Sigmoid colon (tissue), 7 donors: ENCODE results near the gene PAFAH2. TPM values are rescaled to one million over a fixed set of nuclear protein-coding genes. Genes with fewer than 3 reads are reported as not detected.

Experiments used
- DNase-seq: peaks from one replicate; pipeline ENCODE4 v3.0.0-alpha.2; 2019
- H3K27ac ChIP-seq, 4 donors: fragments of 200-600 bp; sonication (generic); one replicate each; pipeline ENCODE4 v1.5.1; 2016 to 2019; ENCODE audit warnings: mild to moderate bottlenecking in 1 of 4
- H3K27me3 ChIP-seq, 3 donors: fragments of 200-600 bp; sonication (generic); one replicate each; pipeline ENCODE4 v1.5.1; 2019; ENCODE audit warnings: mild to moderate bottlenecking in 1 of 3
- H3K36me3 ChIP-seq, 4 donors: fragments of 200-600 bp; sonication (generic); one replicate each; pipeline ENCODE4 v1.5.1; 2016 to 2019
- H3K4me1 ChIP-seq, 4 donors: fragments of 200-600 bp; sonication (generic); one replicate each; pipeline ENCODE4 v1.5.1; 2017 to 2019
- H3K4me3 ChIP-seq, 4 donors: fragments of 200-600 bp; sonication (generic); one replicate each; pipeline ENCODE4 v1.5.1; 2017 to 2019; ENCODE audit warnings: mild to moderate bottlenecking in 2 of 4, moderate library complexity in 1 of 4
- H3K9me3 ChIP-seq, 4 donors: fragments of 200-600 bp in 3 of 4; sonication (generic) in 3 of 4; one replicate each; pipeline versions ENCODE4 v1.5.1 to v1.6.1; 2013 to 2019
- EP300 ChIP-seq, 4 donors: sonication (generic); formaldehyde crosslinking; IDR thresholded peaks; one replicate each; pipeline ENCODE4 v1.6.1; 2017; ENCODE audit warnings: antibody characterized with exemption in 4 of 4
- POLR2A ChIP-seq, 2 donors: fragments of 450-650 bp; IDR thresholded peaks; one replicate each; pipeline ENCODE4 v1.6.1; 2016; ENCODE audit warnings: antibody characterized with exemption in 2 of 2, mild to moderate bottlenecking in 2 of 2, moderate library complexity in 2 of 2
- POLR2AphosphoS5 ChIP-seq, 4 donors: sonication (generic); formaldehyde crosslinking; IDR thresholded peaks; one replicate each; pipeline ENCODE4 v1.6.1; 2017; ENCODE audit warnings: antibody characterized with exemption in 4 of 4
- WGBS, 2 donors: extraction: QIAGEN DNeasy Blood & Tissue Kit; methylation state at CpG; one replicate each; pipeline ENCODE4 v1.1.7; 2013; 5-methylcytosine and 5-hydroxymethylcytosine counted together
- intact Hi-C: fragments of 100-400 bp; cut with DNase I; formaldehyde crosslinking; loops from one replicate; pipeline ENCODE4 v1.15.1; 2023
- polyA plus RNA-seq, 3 donors: library from polyadenylated mRNA; stranded (reverse); fragments of 200-250 nt; gene quantifications; one replicate each; pipeline ENCODE4 v1.2.3, GENCODE V29; 2013
- total RNA-seq, 4 donors: library from RNA; depleted of rRNA; stranded (reverse); fragments of >200 nt; gene quantifications; one replicate each; pipeline ENCODE4 v1.1.0, GENCODE V29; 2016
- TF ChIP-seq, protein P1 (sequence below), 4 experiments: fragments of 450-650 bp in 3 of 4; fragments of 200-600 bp in 1 of 4; IDR thresholded peaks; one replicate each; pipeline ENCODE4 v1.5.1; 2016 to 2019; ENCODE audit warnings: antibody characterized with exemption in 4 of 4, mild to moderate bottlenecking in 3 of 4, moderate library complexity in 2 of 4
- donor health status: healthy with polysubstance abuse.
- donor health status: Bipolar disorder and iron deficiency.
- donor health status: healthy.

Gene PAFAH2
- total and polyA plus RNA-seq, 7 donors, result 6.7 to 36.1 (median 12.2) TPM

DNA sequence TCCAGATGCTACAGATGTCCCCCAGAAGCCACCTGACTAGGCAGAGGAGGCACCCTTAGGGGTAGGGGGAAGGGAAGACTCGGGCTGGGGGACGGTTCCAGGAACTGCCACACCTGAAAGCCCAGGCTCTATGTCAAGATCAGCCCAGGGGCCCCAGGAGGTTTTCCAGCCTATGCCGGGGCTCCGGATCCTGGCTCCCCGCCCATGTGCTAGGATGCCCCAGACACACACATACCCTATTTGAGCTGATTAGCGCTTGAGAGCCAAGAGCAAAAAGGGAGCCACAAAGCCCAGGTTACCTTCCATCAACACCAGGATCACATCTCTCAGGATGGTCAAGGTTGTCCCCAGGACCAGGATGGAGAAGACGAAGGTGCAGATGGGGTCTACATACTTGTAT, 43.5 kb upstream of the PAFAH2 start:
- Histone ChIP-seq H3K27ac (no peak overlapping the region), H3K9me3 (no peaks in the 10 kb centered on the region), H3K27me3 (peaks cover 14 to 33% (median 33%) of the 10 kb centered on the region in 3 donors), H3K4me1 (peaks cover 0 to 16% (median 12%) of the 10 kb centered on the region in 4 donors), H3K4me3 (no peak overlapping the region), H3K36me3 (no peaks in the 10 kb centered on the region)
- intact Hi-C loops, result no loop called here
- no peak for DNase-seq
- TF ChIP-seq, protein P1, sequence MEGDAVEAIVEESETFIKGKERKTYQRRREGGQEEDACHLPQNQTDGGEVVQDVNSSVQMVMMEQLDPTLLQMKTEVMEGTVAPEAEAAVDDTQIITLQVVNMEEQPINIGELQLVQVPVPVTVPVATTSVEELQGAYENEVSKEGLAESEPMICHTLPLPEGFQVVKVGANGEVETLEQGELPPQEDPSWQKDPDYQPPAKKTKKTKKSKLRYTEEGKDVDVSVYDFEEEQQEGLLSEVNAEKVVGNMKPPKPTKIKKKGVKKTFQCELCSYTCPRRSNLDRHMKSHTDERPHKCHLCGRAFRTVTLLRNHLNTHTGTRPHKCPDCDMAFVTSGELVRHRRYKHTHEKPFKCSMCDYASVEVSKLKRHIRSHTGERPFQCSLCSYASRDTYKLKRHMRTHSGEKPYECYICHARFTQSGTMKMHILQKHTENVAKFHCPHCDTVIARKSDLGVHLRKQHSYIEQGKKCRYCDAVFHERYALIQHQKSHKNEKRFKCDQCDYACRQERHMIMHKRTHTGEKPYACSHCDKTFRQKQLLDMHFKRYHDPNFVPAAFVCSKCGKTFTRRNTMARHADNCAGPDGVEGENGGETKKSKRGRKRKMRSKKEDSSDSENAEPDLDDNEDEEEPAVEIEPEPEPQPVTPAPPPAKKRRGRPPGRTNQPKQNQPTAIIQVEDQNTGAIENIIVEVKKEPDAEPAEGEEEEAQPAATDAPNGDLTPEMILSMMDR (IDR thresholded peaks at IDR 0.05), result no peak
- TF ChIP-seq EP300 (IDR thresholded peaks at IDR 0.05), result no peak
- TF ChIP-seq POLR2A (IDR thresholded peaks at IDR 0.05), result no peak
- no peak for TF ChIP-seq POLR2AphosphoS5 (IDR thresholded peaks at IDR 0.05)
- 75 to 86% methylated on average over 7 of the region's 7 CpGs for WGBS, 2 donors

DNA sequence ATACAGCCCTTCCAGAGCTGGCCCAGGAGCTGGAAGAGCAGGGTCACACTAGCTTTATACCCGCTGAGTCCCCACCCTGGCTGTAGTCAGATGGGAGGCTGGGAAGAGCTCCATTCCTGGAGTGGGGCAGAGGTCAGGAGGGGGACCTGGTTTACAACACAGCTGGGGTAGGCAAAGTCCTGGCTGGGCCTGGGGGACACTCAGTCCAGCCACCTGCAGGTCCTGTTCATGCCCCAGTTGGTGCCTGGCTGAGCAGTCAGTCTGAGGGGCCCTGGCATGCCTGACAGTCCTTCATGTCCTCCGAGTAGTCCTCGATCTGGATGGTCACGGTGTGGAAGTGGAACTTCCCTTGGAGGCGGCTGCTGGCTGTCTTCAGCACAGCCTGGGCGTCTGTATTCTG, 41.0 kb upstream of the PAFAH2 start:
- TF ChIP-seq POLR2AphosphoS5 (IDR thresholded peaks at IDR 0.05) (no peak), EP300 (IDR thresholded peaks at IDR 0.05) (no peak), POLR2A (IDR thresholded peaks at IDR 0.05) (no peak)
- TF ChIP-seq, protein P1 (IDR thresholded peaks at IDR 0.05), result no peak
- peaks cover 0 to 9% (median 8%) of the 10 kb centered on the region in 3 donors for H3K27me3 ChIP-seq
- H3K9me3 ChIP-seq, result no peaks in the 10 kb centered on the region
- peaks cover 0 to 15% (median 11%) of the 10 kb centered on the region in 4 donors for H3K4me1 ChIP-seq
- H3K4me3 ChIP-seq, result no peak overlapping the region
- no peak for DNase-seq
- WGBS, 2 donors, result 81 to 85% methylated on average over 6 of the region's 6 CpGs
- H3K27ac ChIP-seq, result no peak overlapping the region
- no peaks in the 10 kb centered on the region for H3K36me3 ChIP-seq
- intact Hi-C loops, result loop anchor here (5.0 kb wide), 1 partner anchor 123 kb away; no protein-coding TSS in a partner anchor

DNA sequence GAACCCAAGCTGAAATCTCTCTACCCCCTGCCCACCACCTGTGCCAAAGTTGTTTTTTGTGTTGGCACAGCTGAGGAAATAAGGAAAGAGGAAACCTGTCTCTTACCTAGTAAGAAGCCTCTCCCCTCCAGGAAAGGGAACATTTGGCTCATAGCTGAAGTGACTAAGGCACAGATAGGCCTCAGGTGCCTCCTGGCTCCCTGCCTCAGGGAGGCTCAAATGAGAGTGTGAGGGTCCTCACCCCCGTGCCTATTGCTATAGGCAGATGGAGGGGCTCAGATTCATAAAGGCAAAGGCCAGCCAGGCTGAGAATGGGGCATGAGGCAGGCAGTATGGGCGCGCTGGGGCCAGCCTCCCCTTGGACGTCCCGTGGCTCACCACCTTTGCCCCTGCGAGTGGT, 40.6 kb upstream of the PAFAH2 start:
- H3K9me3 ChIP-seq, result no peaks in the 10 kb centered on the region
- no peaks in the 10 kb centered on the region for H3K36me3 ChIP-seq
- H3K4me1 ChIP-seq, result peaks cover 0 to 15% (median 11%) of the 10 kb centered on the region in 4 donors
- intact Hi-C loops, result loop anchor here (5.0 kb wide), 1 partner anchor 124 kb away; no protein-coding TSS in a partner anchor
- TF ChIP-seq EP300 (IDR thresholded peaks at IDR 0.05), result no peak
- no peak for TF ChIP-seq POLR2AphosphoS5 (IDR thresholded peaks at IDR 0.05)
- TF ChIP-seq POLR2A (IDR thresholded peaks at IDR 0.05), result no peak
- TF ChIP-seq, protein P1 (IDR thresholded peaks at IDR 0.05), result no peak
- no peak overlapping the region for H3K27ac ChIP-seq
- DNase-seq, result no peak
- peaks cover 0 to 8% (median 5%) of the 10 kb centered on the region in 3 donors for H3K27me3 ChIP-seq
- 86% methylated on average over 6 of the region's 6 CpGs for WGBS, 2 donors
- H3K4me3 ChIP-seq, result no peak overlapping the region

DNA sequence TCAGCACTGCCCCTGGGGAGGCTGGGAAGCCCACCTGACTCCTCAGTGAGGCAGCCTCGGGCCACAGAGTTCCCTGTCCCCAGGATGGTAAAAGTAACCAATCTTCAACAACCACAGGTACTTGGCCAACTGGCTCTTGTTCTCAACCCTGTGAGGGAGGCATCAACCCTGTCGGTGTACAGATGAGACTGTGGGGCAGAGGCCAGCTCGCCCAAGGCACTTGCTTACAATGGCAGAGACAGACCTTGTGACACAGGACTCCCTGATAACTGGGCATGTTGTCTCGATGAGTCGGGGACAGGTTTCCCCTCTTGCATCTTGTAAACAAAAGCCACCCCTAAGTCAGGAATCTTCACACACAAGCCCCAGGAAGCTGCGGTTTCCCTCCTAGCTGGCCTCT, 40.0 kb upstream of the PAFAH2 start:
- no peak for DNase-seq
- intact Hi-C loops, result loop anchor here (2.0 to 5.0 kb wide), 2 partner anchors 73 to 124 kb away; partner anchors contain the start of gene PDIK1L

More for the DNA sequence above, 40.0 kb upstream of the PAFAH2 start:
- Histone ChIP-seq H3K9me3 (no peaks in the 10 kb centered on the region), H3K4me3 (no peak overlapping the region), H3K27me3 (peaks cover 0 to 13% (median 2%) of the 10 kb centered on the region in 3 donors), H3K27ac (no peak overlapping the region), H3K4me1 (peaks cover 0 to 15% (median 11%) of the 10 kb centered on the region in 4 donors), H3K36me3 (no peaks in the 10 kb centered on the region)
- 79 to 86% methylated on average over 6 of the region's 6 CpGs for WGBS, 2 donors
- TF ChIP-seq, protein P1 (IDR thresholded peaks at IDR 0.05), result no peak
- TF ChIP-seq EP300 (IDR thresholded peaks at IDR 0.05), result no peak
